ENCODE results near the gene ITGB6. TPM values are rescaled to one million over a fixed set of nuclear protein-coding genes. Genes with fewer than 3 reads are reported as not detected.
"Not testable (repeated sequence)": the region's sequence is repeated elsewhere in the genome, so short reads cannot be mapped to it uniquely, and the experiment has no call there.

The ITGB6 gene
- total RNA-seq, 1 experiment from 2014 or later, result 3.8 TPM

DNA sequence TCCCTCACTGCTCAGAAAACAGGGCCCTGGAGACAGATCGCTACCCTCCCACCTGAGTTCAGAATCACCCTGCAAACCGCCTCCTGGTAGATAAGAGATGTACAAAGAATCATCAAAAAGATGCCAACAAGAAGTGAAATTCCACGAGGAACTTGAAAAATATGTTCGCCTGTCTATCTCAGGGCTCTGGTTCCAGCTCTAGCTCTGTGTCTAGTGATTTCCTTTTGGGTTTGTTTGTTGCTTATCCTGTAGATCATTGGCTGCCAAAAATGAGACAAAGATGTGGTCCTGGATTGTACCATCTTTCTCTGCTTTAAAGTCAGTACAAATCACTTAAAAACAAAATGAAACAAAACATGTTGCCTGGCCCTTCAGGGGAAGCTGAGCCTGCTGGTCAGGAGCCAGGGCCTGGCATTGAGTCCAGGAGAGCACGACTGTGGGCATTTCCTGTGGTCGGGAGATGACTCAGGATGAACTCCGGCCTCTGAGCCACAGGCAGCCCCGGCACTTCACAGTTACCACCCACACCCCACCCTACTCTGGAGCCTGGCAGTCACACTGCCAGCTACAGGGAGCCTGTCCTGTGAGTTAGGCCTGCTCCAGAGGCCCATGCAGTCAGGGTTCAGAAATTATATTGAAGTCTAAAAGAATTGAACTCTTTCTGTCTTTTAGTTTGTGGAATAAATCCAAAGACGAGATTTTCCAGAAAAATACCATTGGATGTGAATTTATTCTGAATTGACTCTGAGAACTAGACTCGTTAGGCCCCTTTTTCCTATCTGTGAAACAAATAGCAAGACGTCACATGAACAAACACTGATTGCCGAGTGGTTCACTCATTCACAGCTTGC, 8.0 kb upstream of the ITGB6 start:
- H3K36me3 ChIP-seq, result no peaks in the 10 kb centered on the region
- H3K27ac ChIP-seq, result peak overlapping the region; percentile 30
- peaks cover 44% of the 10 kb centered on the region for H3K4me1 ChIP-seq
- DNase-seq, result peak; percentile 76 to 78
- H3K9me3 ChIP-seq (replicated peaks), result peaks cover 5% of the 10 kb centered on the region
- no peaks in the 10 kb centered on the region for H3K27me3 ChIP-seq
- H3K4me3 ChIP-seq, result no peak overlapping the region

DNA sequence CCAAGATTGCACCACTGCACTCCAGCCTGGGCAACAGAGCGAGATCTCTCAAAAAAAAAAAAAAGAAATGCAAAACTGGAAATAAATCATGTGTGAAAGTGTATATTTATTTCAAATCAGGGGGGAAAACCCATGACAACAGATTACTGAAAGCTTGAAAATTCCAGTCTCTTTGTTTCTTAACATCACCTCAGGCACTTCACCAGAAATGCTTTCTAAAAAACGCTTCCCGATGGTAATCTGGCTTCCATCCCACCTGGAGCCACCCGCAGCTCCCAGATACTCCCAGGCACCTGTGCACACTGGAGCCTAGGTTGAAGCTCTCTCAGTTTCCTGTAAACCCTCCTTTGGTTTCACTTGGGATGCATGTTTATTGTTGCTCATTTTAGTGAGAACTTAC, 7.2 kb upstream of the ITGB6 start:
- Histone ChIP-seq H3K27ac (peak overlapping the region; percentile 30; the same call in 1 of the 2 replicates), H3K27me3 (no peaks in the 10 kb centered on the region), H3K4me1 (peaks cover 49% of the 10 kb centered on the region), H3K36me3 (no peaks in the 10 kb centered on the region), H3K4me3 (no peak overlapping the region), H3K9me3 (replicated peaks) (peaks cover 5% of the 10 kb centered on the region)
- no peak for DNase-seq

DNA sequence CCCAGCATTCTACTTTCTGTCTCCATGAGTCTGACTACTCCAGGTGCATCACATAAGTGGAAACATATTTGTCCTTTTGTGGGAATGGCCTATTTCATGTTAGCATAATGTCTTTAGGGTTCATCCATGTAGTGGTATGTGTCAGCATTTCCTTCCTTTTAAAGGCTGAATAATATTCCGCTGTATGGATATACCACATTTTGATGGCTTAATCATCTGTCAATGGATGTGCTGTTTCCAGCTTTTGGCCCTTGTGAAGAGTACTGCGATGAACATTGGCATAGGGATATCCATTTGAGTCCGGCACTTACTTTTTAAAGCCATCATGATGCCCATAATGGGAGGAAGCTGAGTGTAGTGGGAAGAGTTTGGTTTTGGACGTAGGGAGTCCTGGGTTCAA, 6.4 kb upstream of the ITGB6 start:
- Histone ChIP-seq H3K9me3 (replicated peaks) (peaks cover 5% of the 10 kb centered on the region), H3K4me1 (peaks cover 50% of the 10 kb centered on the region), H3K27ac (peak overlapping the region; percentile 41; the same call in 1 of the 2 replicates), H3K4me3 (no peak overlapping the region), H3K27me3 (no peaks in the 10 kb centered on the region), H3K36me3 (no peaks in the 10 kb centered on the region)
- DNase-seq, result no peak

DNA sequence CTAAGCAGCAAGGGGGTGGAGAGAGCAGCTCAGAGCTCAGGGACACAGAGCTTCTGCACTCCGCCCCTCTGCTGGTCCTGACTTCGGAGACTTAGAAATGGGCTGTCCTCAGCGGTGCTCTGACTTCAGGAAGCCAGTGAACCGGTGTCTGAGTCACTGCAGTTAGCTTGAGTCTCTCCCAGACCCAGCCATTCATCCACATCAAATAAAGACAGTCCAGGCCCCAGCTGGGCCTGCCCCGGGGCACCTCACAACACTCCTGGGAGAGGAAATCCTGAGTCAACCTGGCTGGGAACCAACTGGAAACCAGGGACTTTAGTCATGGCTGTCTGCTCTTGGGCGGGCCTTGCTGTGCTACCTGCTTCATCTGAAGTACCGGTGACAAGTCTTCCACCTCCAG, 5.4 kb upstream of the ITGB6 start:
- Histone ChIP-seq H3K27me3 (no peaks in the 10 kb centered on the region), H3K4me3 (no peak overlapping the region), H3K27ac (peak overlapping the region; percentile 41), H3K36me3 (no peaks in the 10 kb centered on the region), H3K9me3 (replicated peaks) (peaks cover 5% of the 10 kb centered on the region), H3K4me1 (peaks cover 50% of the 10 kb centered on the region)
- DNase-seq, result peak; percentile 80 to 86

DNA sequence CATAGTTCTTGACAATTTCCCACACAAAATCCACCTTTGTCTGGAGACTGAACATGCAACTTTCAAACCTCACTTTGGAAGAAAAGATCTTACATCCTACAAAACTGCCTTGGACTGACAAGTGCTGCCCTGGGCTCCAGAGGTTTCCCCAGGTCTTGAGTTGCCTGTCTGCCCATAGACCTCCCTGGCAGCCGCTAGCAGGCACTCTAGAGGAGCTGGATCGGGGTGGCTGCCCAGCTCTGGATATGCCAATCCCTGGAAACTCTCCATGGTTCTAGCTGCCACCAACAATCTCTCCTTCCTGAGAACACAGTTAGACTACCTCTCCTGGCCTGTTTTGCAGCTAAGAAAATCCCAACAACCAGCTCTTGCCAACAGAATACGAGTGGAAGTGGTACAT, 3.4 kb upstream of the ITGB6 start:
- H3K27ac ChIP-seq, result no peak overlapping the region
- DNase-seq, result no peak
- peaks cover 35% of the 10 kb centered on the region for H3K4me1 ChIP-seq
- H3K27me3 ChIP-seq, result no peaks in the 10 kb centered on the region
- peaks cover 5% of the 10 kb centered on the region for H3K9me3 ChIP-seq (replicated peaks)
- no peaks in the 10 kb centered on the region for H3K36me3 ChIP-seq
- H3K4me3 ChIP-seq, result no peak overlapping the region

DNA sequence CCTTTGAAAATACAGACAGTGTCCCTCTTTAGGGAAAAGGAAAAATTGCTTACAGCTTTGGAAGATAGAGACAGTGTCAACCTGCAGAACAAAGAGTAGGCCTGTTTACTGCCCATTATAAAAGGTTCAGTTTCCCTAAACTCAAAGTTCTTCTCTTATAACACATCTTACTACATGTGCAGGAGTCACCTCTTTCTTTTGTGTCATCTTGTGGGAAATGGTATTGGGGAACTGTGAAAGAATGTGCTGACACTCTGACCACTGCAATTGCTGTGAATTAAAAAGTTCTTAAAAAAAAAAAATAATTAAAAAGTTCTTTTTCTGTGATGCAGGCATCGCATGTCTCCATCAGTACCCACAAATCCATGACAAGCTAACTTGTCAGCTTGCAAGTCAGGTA, 2.9 kb upstream of the ITGB6 start:
- H3K36me3 ChIP-seq, result no peaks in the 10 kb centered on the region
- no peak for DNase-seq
- no peak overlapping the region for H3K27ac ChIP-seq
- H3K9me3 ChIP-seq (replicated peaks), result peaks cover 5% of the 10 kb centered on the region
- H3K4me3 ChIP-seq, result no peak overlapping the region
- H3K4me1 ChIP-seq, result peaks cover 31% of the 10 kb centered on the region
- H3K27me3 ChIP-seq, result no peaks in the 10 kb centered on the region

DNA sequence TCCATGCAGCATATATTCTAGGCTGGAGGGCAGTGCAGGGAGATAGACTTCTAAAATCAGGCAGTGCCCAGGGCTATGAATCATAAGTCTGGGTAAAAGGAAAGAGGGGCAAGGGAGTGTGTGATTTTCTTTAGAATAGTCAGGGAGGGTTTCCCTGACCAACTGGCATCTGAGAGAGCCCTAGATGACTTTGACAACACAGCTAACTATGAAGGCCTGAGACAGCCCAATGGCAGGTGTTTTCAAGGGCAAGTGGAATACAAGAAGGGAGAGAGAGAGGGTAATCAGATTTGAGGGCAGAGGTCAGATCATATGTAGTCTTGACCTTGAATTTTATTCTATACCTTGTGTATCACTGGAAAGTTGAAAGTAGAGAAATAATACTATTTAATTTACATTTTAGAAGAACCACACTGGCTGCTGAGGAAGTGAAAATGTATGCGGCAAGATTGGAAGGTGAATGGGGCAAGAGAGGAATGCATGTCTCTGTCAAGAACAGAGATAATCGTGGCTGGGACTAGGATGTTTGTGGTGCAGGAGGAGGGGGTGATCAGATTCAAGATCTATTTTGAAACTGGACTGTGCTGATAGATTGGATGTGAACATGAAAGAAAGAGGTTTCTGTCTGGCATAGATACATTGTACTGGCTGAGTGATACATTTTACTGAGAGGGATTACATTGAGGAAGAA, 1.9 kb upstream of the ITGB6 start:
- peaks cover 5% of the 10 kb centered on the region for H3K9me3 ChIP-seq (replicated peaks)
- DNase-seq, result no peak
- no peaks in the 10 kb centered on the region for H3K27me3 ChIP-seq
- no peak overlapping the region for H3K4me3 ChIP-seq
- peaks cover 24% of the 10 kb centered on the region for H3K4me1 ChIP-seq
- no peak overlapping the region for H3K27ac ChIP-seq
- no peaks in the 10 kb centered on the region for H3K36me3 ChIP-seq

DNA sequence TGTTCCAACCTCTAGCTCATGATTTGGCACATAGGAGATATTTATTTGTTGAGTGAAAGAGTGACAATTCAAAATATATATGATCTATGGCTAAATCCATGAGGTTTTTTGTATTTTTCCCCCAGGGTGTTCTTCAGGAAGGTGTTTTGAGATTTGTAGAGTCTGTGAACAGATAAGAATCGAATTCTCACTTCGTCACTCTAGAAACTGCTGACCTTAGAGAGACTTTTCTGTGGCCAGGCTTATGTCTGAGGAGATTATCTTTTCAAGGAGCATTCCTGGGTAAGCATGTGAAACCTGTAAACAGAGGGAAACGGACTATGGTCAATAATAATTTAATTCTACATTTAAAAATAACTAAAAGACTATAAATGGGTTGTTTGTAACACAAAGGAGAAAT, 849 bp upstream of the ITGB6 start:
- H3K4me3 ChIP-seq, result no peak overlapping the region
- H3K27ac ChIP-seq, result no peak overlapping the region
- H3K27me3 ChIP-seq, result no peaks in the 10 kb centered on the region
- no peaks in the 10 kb centered on the region for H3K9me3 ChIP-seq (replicated peaks)
- peaks cover 20% of the 10 kb centered on the region for H3K4me1 ChIP-seq
- no peak for DNase-seq
- no peaks in the 10 kb centered on the region for H3K36me3 ChIP-seq

DNA sequence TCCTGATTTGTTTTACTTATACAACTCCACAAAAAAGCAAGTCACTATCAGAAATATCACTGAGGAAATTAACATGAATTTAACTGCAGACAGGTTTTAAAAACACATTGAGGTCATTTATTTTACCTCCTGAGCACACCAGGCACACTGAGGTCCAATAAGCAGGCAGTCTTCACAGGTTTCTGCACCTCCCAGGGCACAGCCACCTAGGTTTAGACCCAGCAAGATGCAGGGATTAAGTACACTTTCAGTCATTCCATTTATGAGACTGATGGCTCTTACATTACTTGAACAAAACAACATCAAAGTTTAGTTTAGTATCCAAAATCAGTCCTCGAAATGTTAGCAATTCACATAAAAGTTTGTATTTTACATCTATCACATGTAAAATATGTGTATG, 1.0 kb downstream of the ITGB6 start:
- Histone ChIP-seq H3K36me3 (no peaks in the 10 kb centered on the region), H3K27me3 (no peaks in the 10 kb centered on the region), H3K4me3 (no peak overlapping the region), H3K4me1 (peaks cover 6% of the 10 kb centered on the region), H3K9me3 (replicated peaks) (no peaks in the 10 kb centered on the region), H3K27ac (no peak overlapping the region)
- DNase-seq, result no peak

DNA sequence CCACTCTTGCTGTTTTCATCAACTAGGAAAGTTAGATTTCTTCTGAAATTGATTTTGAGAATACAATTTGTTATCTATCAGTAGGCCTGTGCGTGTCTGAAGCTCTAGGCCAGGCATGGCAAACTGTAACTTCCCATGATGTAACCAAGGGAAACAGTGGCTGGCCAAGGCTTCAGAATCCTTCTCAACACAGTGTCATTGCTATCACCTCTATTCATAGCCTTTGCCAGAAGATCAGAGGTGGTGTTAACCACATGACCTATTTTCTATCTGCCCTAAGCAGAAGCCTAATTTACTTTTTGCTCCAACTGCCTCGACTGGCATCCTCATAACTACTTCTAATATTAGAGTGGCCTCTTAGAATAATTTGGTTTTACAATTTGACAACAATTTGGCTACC, 2.5 kb downstream of the ITGB6 start:
- Histone ChIP-seq H3K36me3 (no peaks in the 10 kb centered on the region), H3K9me3 (replicated peaks) (no peaks in the 10 kb centered on the region), H3K4me1 (peaks cover 5% of the 10 kb centered on the region; the same call in 1 of the 2 replicates), H3K27me3 (no peaks in the 10 kb centered on the region), H3K27ac (no peak overlapping the region), H3K4me3 (no peak overlapping the region)
- no peak for DNase-seq

DNA sequence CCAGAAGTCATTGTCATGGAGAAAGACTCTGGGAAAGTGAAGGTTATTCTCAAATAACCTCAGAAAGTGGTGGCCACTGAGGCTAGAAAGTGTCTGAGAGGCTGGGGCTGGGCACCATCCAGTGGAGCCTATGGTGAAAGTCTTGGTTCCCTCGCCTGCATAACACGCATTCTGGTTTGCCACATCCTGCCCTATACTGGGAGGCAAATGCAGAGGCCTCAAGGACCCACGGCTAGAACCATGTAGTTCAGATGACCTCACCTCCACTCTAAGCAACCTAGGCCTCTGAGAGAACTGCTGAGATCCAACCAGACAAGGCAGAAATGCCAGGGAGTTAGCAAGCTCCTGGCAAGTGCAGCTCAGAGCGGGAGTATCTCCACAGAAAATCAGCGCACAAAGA, 5.1 kb downstream of the ITGB6 start:
- H3K9me3 ChIP-seq (replicated peaks), result no peaks in the 10 kb centered on the region
- no peak overlapping the region for H3K4me3 ChIP-seq
- no peak overlapping the region for H3K27ac ChIP-seq
- DNase-seq, result no peak
- no peaks in the 10 kb centered on the region for H3K27me3 ChIP-seq
- no peaks in the 10 kb centered on the region; the same call in 1 of the 2 replicates for H3K4me1 ChIP-seq
- no peaks in the 10 kb centered on the region for H3K36me3 ChIP-seq

DNA sequence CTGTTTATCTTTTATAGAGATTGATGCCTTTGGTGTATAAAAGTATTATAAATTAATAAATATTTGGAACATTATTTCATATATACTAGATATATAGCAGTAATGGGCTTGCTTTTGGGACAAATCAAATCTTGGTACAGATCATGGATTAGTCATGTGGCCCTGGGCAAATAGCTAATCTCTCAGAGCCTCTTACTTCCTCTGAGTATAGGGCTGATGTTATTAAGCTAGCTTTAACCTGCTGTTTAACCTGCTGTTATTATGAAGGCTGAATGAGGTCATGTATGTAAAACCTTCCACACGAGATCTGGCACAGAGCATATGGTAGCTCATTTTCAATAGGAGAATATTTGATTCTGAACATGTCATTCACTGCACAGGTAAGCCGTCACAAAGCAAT, 5.7 kb downstream of the ITGB6 start:
- no peak for DNase-seq
- H3K9me3 ChIP-seq (replicated peaks), result no peaks in the 10 kb centered on the region
- no peak overlapping the region for H3K4me3 ChIP-seq
- H3K36me3 ChIP-seq, result no peaks in the 10 kb centered on the region
- H3K27ac ChIP-seq, result no peak overlapping the region
- H3K27me3 ChIP-seq, result no peaks in the 10 kb centered on the region
- H3K4me1 ChIP-seq, result no peaks in the 10 kb centered on the region; the same call in 1 of the 2 replicates

DNA sequence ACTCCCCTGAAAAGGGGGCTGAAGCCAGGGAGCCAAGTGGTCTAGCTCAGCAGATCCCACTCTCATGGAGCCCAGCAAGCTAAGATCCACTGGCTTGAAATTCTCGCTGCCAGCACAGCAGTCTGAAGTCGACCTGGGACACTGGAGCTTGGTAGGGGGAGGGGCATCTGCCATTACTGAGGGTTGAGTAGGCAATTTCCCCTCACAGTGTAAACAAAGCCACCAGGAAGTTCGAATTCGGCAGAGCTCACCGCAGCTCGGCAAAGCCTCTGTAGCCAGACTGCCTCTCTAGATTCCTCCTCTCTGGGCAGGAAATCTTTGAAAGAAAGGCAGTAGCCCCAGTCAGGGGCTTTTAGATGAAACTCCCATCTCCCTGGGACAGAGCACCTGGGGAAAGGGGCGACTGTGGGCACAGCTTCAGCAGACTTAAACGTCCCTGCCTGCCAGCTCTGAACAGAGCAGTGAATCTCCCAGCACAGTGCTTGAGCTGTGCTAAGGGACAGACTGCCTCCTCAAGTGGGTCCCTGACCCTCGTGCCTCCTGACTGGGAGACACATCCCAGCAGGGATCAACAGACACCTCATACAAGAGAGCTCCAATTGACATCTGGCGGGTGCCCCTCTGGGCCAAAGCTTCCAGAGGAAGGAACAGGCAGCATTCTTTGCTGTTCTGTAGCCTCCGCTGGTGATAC, 18.8 kb downstream of the ITGB6 start:
- H3K4me1 ChIP-seq; H3K36me3 ChIP-seq; H3K9me3 ChIP-seq (replicated peaks); H3K27ac ChIP-seq; H3K4me3 ChIP-seq; H3K27me3 ChIP-seq; DNase-seq: not testable (repeated sequence)

DNA sequence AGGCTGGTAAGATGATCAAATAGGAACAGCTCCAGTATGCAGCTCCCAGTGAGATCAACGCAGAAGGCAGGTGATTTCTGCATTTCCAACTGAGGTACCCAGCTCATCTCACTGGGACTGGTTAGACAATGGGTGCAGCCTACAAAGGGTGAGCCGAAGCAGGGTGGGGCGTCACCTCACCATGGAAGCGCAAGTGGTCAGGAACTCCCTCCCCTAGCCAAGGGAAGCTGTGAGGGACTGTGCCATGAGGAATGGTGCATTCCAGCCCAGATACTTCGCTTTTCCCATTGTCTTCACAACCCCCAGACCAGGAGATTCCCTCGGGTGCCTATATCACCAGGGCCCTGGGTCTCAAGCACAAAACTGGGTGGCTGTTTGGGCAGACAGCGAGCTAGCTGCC, 19.4 kb downstream of the ITGB6 start:
- not testable (repeated sequence) for DNase-seq; H3K9me3 ChIP-seq (replicated peaks); H3K27me3 ChIP-seq; H3K27ac ChIP-seq; H3K4me3 ChIP-seq; H3K4me1 ChIP-seq; H3K36me3 ChIP-seq

DNA sequence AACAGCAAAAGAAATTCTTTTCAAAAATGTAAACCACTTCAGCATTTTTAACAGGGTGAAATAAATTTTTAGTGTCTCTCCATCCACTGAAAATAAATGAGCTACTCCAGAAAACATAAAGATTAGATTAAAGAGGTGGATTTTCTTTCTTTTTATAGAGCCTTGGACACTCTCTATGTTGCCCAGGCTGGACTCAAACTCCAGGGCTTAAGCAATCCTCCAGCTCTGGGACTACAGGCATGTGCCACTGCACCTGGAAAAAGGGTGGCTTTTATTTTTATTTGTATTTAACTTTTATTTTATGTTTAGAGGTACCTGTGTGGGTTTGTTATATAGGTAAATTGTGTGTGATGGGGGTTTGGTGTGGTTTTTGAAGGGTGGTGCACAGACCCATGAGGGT, 19.9 kb downstream of the ITGB6 start:
- Histone ChIP-seq H3K9me3 (replicated peaks) (no peaks in the 10 kb centered on the region; the same call in 1 of the 2 replicates), H3K4me3 (no peak overlapping the region), H3K4me1 (no peaks in the 10 kb centered on the region), H3K27me3 (no peaks in the 10 kb centered on the region), H3K27ac (no peak overlapping the region), H3K36me3 (no peaks in the 10 kb centered on the region)
- no peak for DNase-seq
